Hepatocyte (in vitro differentiated cells): Measurements from ENCODE around the gene KCNN3. TPM values are rescaled to one million over a fixed set of nuclear protein-coding genes. Genes with fewer than 3 reads are reported as not detected.

Source experiments
- DNase-seq: peaks from one replicate; pipeline ENCODE4 v3.0.0-alpha.2; 2016; ENCODE audit warnings: low spot score
- H2AFZ ChIP-seq: fragments of 200-600 bp; sonication (generic); 2 replicates; pipeline ENCODE4 v1.6.0; 2016; ENCODE audit warnings: antibody characterized with exemption, mild to moderate bottlenecking
- H3K27ac ChIP-seq: fragments of 200-600 bp; sonication (generic); 2 replicates; pipeline ENCODE4 v1.5.1; 2016; ENCODE audit warnings: mild to moderate bottlenecking
- H3K27me3 ChIP-seq: fragments of 200-600 bp; sonication (generic); 2 replicates; pipeline ENCODE4 v1.6.1; 2016
- H3K36me3 ChIP-seq: fragments of 200-600 bp; sonication (generic); replicated peaks from 2 replicates; pipeline ENCODE4 v1.5.1; 2016; ENCODE audit warnings: low read depth; ENCODE audit not compliant: insufficient read depth
- H3K4me1 ChIP-seq: fragments of 200-600 bp; sonication (generic); 2 replicates; pipeline ENCODE4 v1.5.1; 2016; ENCODE audit warnings: mild to moderate bottlenecking, moderate library complexity; ENCODE audit not compliant: insufficient read depth
- H3K4me2 ChIP-seq: fragments of 200-600 bp; sonication (generic); 2 replicates; pipeline ENCODE4 v1.6.0; 2016
- H3K4me3 ChIP-seq: fragments of 200-600 bp; sonication (generic); 2 replicates; pipeline ENCODE4 v1.5.1; 2016; ENCODE audit warnings: mild to moderate bottlenecking
- H3K79me2 ChIP-seq: fragments of 200-600 bp; sonication (generic); 2 replicates; pipeline ENCODE4 v1.6.0; 2017; ENCODE audit warnings: mild to moderate bottlenecking
- H3K9me2 ChIP-seq: fragments of 200-600 bp; sonication (generic); replicated peaks from 2 replicates; pipeline ENCODE4 v1.6.0; 2017; ENCODE audit warnings: mild to moderate bottlenecking; ENCODE audit not compliant: insufficient read depth
- H3K9me3 ChIP-seq: fragments of 200-600 bp; sonication (generic); 2 replicates; pipeline ENCODE4 v1.5.1; 2016; ENCODE audit warnings: low read depth, mild to moderate bottlenecking
- H4K20me1 ChIP-seq: fragments of 200-600 bp; sonication (generic); 2 replicates; pipeline ENCODE4 v1.6.0; 2016; ENCODE audit warnings: mild to moderate bottlenecking; ENCODE audit not compliant: insufficient read depth, poor library complexity, severe bottlenecking
- EZH2 ChIP-seq: fragments of 200-600 bp; sonication (generic); IDR thresholded peaks from 2 replicates; pipeline ENCODE4 v1.6.1; 2016; ENCODE audit warnings: antibody characterized with exemption, mild to moderate bottlenecking, borderline replicate concordance
- EZH2phosphoT487 ChIP-seq: fragments of 200-600 bp; sonication (generic); IDR thresholded peaks from one replicate; pipeline ENCODE4 v1.6.1; 2018; ENCODE audit warnings: antibody characterized with exemption, mild to moderate bottlenecking, low read depth, moderate library complexity; ENCODE audit not compliant: unreplicated experiment, severe bottlenecking
- WGBS: methylation state at CpG from one replicate; pipeline ENCODE4 v1.1.6; 2016; ENCODE audit warnings: low lambda C conversion rate; ENCODE audit errors: missing lambda C conversion rate; 5-methylcytosine and 5-hydroxymethylcytosine counted together
- polyA plus RNA-seq: library from polyadenylated mRNA; unstranded; fragments of >200 nt; fragmentation: Nextera tagmentation; extraction: Ambion mirVana; gene quantifications from 2 replicates; pipeline ENCODE4 v1.2.1, GENCODE V29; 2016
- total RNA-seq: library from RNA; depleted of rRNA; stranded (reverse); fragments of >200 nt; gene quantifications from 2 replicates; pipeline ENCODE4 v1.2.3, GENCODE V29; 2014
- TF ChIP-seq, protein P1 (sequence below): fragments of 200-600 bp; sonication (generic); IDR thresholded peaks from 2 replicates; pipeline ENCODE4 v1.5.1; 2016; ENCODE audit warnings: antibody characterized with exemption, mild to moderate bottlenecking; ENCODE audit not compliant: poor library complexity

Gene KCNN3
- total and polyA plus RNA-seq, 2 experiments from 2014 or later = 0.56 to 0.67 TPM

DNA sequence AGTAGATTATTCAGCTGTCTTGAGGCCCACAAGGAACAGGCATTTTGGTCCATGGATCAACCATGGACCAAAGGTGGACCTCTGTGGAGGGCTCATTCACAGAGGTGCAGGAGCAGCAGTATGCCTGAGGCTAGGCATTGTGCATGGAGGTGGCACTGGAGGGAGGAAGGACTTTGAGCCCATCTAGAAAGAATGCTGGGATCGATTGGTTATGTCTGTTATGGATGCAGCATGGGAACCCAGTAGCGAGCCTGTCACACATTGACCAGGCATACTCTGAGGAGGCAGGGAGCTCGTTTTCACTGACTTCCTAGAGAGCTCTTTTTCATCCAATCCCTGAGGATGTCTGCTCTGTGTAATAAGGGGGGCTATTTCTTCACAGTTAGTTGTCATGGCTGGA lies 75.5 kb downstream of the KCNN3 start:
- H3K36me3 ChIP-seq = no peaks in the 10 kb centered on the region
- DNase-seq = no peak
- H3K27me3 ChIP-seq = peaks cover 20% of the 10 kb centered on the region
- H3K9me3 ChIP-seq = no peaks in the 10 kb centered on the region
- H4K20me1 ChIP-seq = no peaks in the 10 kb centered on the region
- no peaks in the 10 kb centered on the region for H3K4me1 ChIP-seq
- H3K9me2 ChIP-seq = no peaks in the 10 kb centered on the region
- no peak overlapping the region for H3K4me2 ChIP-seq
- TF ChIP-seq EZH2phosphoT487 (no peak), EZH2 (no peak)
- TF ChIP-seq, protein P1, sequence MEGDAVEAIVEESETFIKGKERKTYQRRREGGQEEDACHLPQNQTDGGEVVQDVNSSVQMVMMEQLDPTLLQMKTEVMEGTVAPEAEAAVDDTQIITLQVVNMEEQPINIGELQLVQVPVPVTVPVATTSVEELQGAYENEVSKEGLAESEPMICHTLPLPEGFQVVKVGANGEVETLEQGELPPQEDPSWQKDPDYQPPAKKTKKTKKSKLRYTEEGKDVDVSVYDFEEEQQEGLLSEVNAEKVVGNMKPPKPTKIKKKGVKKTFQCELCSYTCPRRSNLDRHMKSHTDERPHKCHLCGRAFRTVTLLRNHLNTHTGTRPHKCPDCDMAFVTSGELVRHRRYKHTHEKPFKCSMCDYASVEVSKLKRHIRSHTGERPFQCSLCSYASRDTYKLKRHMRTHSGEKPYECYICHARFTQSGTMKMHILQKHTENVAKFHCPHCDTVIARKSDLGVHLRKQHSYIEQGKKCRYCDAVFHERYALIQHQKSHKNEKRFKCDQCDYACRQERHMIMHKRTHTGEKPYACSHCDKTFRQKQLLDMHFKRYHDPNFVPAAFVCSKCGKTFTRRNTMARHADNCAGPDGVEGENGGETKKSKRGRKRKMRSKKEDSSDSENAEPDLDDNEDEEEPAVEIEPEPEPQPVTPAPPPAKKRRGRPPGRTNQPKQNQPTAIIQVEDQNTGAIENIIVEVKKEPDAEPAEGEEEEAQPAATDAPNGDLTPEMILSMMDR = no peak
- WGBS = 74% methylated on average over 3 of the region's 3 CpGs
- no peak overlapping the region for H2AFZ ChIP-seq
- no peak overlapping the region for H3K4me3 ChIP-seq
- no peaks in the 10 kb centered on the region for H3K79me2 ChIP-seq
- H3K27ac ChIP-seq = no peak overlapping the region

DNA sequence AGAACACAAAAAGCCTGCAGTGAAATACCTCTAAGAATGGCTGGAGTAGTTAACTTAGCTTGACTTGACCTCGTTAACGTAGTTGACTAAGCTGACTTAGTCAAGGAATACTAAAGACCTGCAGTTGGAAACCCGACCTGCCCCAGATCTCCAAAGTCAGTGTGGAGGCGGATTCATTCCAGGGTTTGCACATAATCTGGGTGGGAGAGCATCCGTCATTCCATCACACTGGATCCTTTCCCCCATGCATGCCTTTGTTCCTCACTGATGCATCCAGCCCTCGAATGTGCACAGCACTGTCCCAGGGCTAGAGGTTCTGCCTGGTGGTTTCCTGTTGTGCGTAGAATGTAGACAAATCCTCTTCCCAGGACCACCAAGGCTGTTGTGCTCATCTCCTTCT lies 76.4 kb downstream of the KCNN3 start:
- Histone ChIP-seq H3K4me1 (no peaks in the 10 kb centered on the region), H3K9me2 (no peaks in the 10 kb centered on the region), H3K4me2 (no peak overlapping the region), H3K4me3 (no peak overlapping the region), H3K79me2 (no peaks in the 10 kb centered on the region), H3K9me3 (no peaks in the 10 kb centered on the region), H3K27ac (no peak overlapping the region), H2AFZ (no peak overlapping the region), H3K27me3 (peaks cover 20% of the 10 kb centered on the region), H3K36me3 (no peaks in the 10 kb centered on the region), H4K20me1 (no peaks in the 10 kb centered on the region)
- WGBS = 88% methylated on average over 7 of the region's 7 CpGs
- no peak for DNase-seq
- no peak for TF ChIP-seq EZH2
- TF ChIP-seq, protein P1 = no peak
- no peak for TF ChIP-seq EZH2phosphoT487

DNA sequence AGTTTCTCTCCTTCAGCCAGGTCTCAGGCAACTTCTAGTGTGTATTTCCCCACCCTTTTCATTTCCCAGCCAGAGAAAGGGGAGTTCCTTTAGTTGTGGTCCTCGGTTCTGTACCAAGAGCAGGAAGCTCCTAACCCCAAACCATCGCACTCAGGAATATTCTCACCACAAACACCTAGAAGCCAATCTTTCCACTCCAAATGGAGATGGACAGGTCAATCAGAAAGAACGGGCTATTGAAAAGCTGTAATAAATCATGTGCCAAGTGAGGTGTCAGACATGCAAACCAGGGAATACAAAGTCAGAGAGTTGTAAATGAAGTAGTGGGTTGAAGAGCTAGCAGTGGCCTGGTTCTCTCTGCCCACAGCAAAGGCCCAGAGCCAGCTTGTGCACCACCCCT lies 77.2 kb downstream of the KCNN3 start:
- Histone ChIP-seq H4K20me1 (no peaks in the 10 kb centered on the region), H3K4me1 (no peaks in the 10 kb centered on the region), H3K4me3 (no peak overlapping the region), H3K9me2 (no peaks in the 10 kb centered on the region), H3K9me3 (no peaks in the 10 kb centered on the region), H3K36me3 (no peaks in the 10 kb centered on the region), H3K79me2 (no peaks in the 10 kb centered on the region), H2AFZ (no peak overlapping the region), H3K27ac (no peak overlapping the region), H3K27me3 (peaks cover 20% of the 10 kb centered on the region), H3K4me2 (no peak overlapping the region)
- DNase-seq = no peak
- TF ChIP-seq EZH2phosphoT487 (no peak), EZH2 (no peak)
- TF ChIP-seq, protein P1 = no peak
- 83% methylated on average over 3 of the region's 3 CpGs for WGBS
